ENCODE measurements around the gene EDEM2. TPM values are rescaled to one million over a fixed set of nuclear protein-coding genes. Genes with fewer than 3 reads are reported as not detected.

The EDEM2 gene
- total and polyA plus RNA-seq, 2 of the 13 experiments (the other 11 are each of a cell fraction or from before 2014, with no cell fraction given), result 33.1 to 46.9 TPM

- TF ChIP-seq AFF4 (CRISPR knock-in tag; IDR thresholded peaks at IDR 0.05) (no peak), THAP8 (CRISPR knock-in tag; IDR thresholded peaks at IDR 0.05; ENCODE audit: borderline replicate concordance) (peak; percentile 91; the same call in 1 of the 2 replicates), ZNF260 (CRISPR knock-in tag; IDR thresholded peaks at IDR 0.05; ENCODE audit: borderline replicate concordance, low read depth) (no peak), ZNF362 (CRISPR knock-in tag; IDR thresholded peaks at IDR 0.05; ENCODE audit: borderline replicate concordance) (no peak), HHEX (CRISPR knock-in tag; IDR thresholded peaks at IDR 0.05) (no peak), FOXK1 (CRISPR knock-in tag; IDR thresholded peaks at IDR 0.05; ENCODE audit: borderline replicate concordance, low read depth) (peak; percentile 94), DRAP1 (CRISPR knock-in tag; IDR thresholded peaks at IDR 0.05) (peak; percentile 90), ZNF556 (CRISPR knock-in tag; IDR thresholded peaks at IDR 0.05; ENCODE audit: borderline replicate concordance) (peak; percentile 97), ZNF337 (CRISPR knock-in tag; IDR thresholded peaks at IDR 0.05; ENCODE audit: borderline replicate concordance, low read depth) (peak; percentile 98; the same call in 1 of the 2 replicates), YEATS4 (CRISPR knock-in tag; IDR thresholded peaks at IDR 0.05; ENCODE audit: borderline replicate concordance) (peak; percentile 99), MYPOP (CRISPR knock-in tag; IDR thresholded peaks at IDR 0.05) (peak; percentile 70), RFX3 (CRISPR knock-in tag; IDR thresholded peaks at IDR 0.05) (peak; percentile 24; the same call in 1 of the 2 replicates), ZBTB14 (CRISPR knock-in tag; IDR thresholded peaks at IDR 0.05) (peak; percentile 60)
- TF ChIP-seq, protein P1, sequence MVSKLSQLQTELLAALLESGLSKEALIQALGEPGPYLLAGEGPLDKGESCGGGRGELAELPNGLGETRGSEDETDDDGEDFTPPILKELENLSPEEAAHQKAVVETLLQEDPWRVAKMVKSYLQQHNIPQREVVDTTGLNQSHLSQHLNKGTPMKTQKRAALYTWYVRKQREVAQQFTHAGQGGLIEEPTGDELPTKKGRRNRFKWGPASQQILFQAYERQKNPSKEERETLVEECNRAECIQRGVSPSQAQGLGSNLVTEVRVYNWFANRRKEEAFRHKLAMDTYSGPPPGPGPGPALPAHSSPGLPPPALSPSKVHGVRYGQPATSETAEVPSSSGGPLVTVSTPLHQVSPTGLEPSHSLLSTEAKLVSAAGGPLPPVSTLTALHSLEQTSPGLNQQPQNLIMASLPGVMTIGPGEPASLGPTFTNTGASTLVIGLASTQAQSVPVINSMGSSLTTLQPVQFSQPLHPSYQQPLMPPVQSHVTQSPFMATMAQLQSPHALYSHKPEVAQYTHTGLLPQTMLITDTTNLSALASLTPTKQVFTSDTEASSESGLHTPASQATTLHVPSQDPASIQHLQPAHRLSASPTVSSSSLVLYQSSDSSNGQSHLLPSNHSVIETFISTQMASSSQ (IDR thresholded peaks at IDR 0.05; ENCODE audit: low read depth), result no peak; the same call in 1 of the 2 replicates
- TF ChIP-seq, protein P1 (CRISPR knock-in tag; IDR thresholded peaks at IDR 0.05; ENCODE audit: borderline replicate concordance), result peak; percentile 64; the same call in 1 of the 2 replicates
Measured at GRCh38 chr20:35092524-35093266, 54.4 kb downstream of the EDEM2 start, which contains the start of gene TRPC4AP (continued).

All from HepG2 (cell line).